Posterior cingulate gyrus (tissue), 11 donors: ENCODE measurements around the gene NCKAP5.
"Not testable (repeated sequence)": the region's sequence is repeated elsewhere in the genome, so short reads cannot be mapped to it uniquely, and the experiment has no call there.

Experiments
- DNase-seq, 10 donors: peaks; one replicate each; pipeline versions ENCODE4 v3.0.0 to v3.0.0-alpha.2; 2020 to 2021; ENCODE audit warnings: mixed read lengths in 3 of 10
- intact Hi-C: fragments of 100-400 bp; cut with DNase I; formaldehyde crosslinking; loops from one replicate; pipeline ENCODE4 v1.15.1; 2023

The NCKAP5 gene

GRCh38 chr2:133252780-133253355, 315.4 kb downstream of the NCKAP5 start:
- intact Hi-C loops = no loop called here
- no peak for DNase-seq

DNA sequence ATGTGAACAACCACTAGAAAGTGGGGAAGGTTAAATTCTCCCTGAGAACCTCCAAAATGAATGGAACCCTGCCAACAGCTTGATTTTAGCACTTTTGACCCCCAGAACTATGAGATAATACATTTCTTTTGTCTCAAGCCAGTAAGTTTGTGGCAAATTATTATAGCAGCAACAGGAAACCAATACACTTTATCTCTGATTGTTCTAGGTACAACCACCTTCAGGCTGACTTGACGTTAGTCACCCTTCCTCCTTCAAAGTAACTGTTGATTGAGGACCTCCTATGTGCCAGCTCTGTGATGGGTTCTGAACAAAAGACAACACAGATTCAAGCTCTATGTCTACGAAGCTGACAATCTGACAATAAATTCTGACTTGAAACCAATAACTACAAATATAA, 318.9 kb downstream of the NCKAP5 start:
- intact Hi-C loops = no loop called here
- DNase-seq = no peak

DNA sequence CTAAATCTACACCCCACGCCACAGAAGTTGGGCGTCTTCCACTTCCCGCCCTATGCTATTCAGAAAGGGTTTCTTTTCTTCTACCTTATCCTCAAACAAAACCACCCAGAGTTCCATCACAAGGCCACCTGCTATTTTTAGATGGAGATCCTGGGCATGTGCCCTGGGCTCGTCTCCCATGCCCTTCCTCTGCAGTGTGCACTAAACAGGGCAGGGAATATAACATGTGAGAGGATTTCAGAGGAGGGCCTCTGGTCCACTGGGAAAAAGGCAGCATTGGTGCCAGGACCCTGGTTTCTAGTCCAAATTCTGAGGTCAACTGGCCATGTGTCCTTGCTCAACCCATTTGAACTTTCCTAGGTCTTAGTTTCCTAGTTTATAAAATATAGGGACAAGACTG, 320.0 kb downstream of the NCKAP5 start:
- intact Hi-C loops = no loop called here
- DNase-seq = no peak

DNA sequence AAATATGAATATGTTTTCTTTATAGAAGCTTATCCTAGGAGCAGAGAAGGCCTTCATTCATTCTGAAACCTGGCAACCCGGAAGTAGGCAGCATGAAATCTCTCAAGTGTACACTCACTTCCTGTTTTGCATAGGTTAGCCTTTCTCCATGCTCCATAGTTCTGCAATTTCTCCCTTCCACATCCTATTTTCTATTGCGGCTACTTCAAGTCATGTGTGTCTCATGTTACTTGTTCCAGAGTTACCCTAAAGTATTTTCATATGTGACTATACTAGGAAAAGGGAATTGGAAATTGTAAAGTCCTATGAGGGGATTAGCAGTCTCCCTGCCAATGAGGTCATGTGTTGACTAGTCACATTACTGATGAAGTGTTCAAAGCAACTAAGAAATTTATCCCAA, 320.6 kb downstream of the NCKAP5 start:
- DNase-seq = no peak
- intact Hi-C loops = no loop called here

- no peak for DNase-seq
- intact Hi-C loops = no loop called here
Observed at GRCh38 chr2:133241224-133241571, 327.1 kb downstream of the NCKAP5 start.

- intact Hi-C loops = no loop called here
- no peak for DNase-seq
Observed at GRCh38 chr2:133240491-133241223, 327.6 kb downstream of the NCKAP5 start.

- intact Hi-C loops = no loop called here
- DNase-seq = no peak
Observed at GRCh38 chr2:133235968-133236367, 332.3 kb downstream of the NCKAP5 start.

- intact Hi-C loops = no loop called here
- no peak for DNase-seq
Observed at GRCh38 chr2:133232556-133232955, 335.7 kb downstream of the NCKAP5 start.

GRCh38 chr2:133231264-133231663, 337.0 kb downstream of the NCKAP5 start:
- intact Hi-C loops = no loop called here
- no peak for DNase-seq

- intact Hi-C loops = no loop called here
- DNase-seq = no peak
Observed at GRCh38 chr2:133229974-133230373, 338.3 kb downstream of the NCKAP5 start.

DNA sequence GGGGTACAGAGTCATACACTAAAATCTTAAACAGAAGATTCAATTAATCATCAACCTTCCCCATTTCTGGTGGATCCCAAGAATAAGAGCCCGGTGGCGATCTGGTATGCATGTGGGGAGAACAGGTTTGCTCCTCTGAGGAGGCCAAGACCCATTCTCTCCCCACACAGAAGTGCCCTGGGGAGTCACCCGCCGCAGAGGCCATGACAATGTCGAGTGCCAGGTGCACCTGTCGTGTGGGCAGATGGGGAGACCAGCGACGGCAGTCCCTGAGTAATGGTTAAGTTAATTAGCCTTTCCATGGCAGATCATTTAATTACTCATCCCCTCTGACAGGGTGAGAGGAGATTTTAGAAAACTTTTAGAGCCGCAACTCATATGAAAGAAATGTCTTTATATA, 345.0 kb downstream of the NCKAP5 start:
- no peak for DNase-seq

GRCh38 chr2:133221398-133221797, 346.9 kb downstream of the NCKAP5 start:
- intact Hi-C loops = no loop called here
- DNase-seq = no peak

More for the DNA sequence above, 345.0 kb downstream of the NCKAP5 start:
- intact Hi-C loops = no loop called here

GRCh38 chr2:133218204-133218603, 350.1 kb downstream of the NCKAP5 start:
- no peak for DNase-seq
- intact Hi-C loops = no loop called here

DNA sequence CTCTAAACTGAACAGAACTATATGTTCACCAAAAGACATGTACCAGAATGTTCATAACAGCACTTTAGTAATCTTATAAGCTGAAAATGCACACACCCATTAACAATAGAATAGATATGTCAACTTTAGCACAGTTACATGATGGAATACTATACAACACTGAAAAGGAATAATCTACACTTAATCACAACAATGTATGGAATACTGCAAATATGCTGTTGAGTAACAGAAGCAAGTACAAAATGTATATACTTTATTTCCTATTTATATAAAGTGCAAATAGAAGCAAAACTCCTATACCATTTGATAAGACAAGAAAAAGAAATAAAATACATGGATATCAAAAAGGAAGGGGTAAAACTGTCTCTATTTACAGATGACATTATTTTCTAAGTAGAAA, 352.8 kb downstream of the NCKAP5 start:
- DNase-seq = no peak
- intact Hi-C loops = no loop called here

DNA sequence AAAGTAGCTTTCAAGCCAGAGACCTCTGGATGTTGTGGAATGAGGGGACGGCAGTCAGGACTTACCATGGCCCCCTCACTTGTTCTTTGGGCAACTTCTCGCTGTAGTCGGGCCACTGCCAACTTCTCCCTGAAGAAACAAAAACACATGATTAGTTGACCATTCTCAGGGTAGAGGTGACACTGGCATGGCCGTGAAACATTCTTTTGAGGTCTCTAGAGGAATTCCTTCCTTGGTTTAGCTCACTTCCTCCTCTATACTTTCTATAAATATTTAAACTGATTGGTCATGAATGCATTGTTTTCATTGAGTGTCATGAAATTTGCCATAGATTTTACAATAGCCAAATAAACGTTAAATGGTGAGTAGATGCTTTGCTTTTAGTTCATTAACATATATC, 354.6 kb downstream of the NCKAP5 start:
- intact Hi-C loops = no loop called here
- no peak for DNase-seq

- DNase-seq = no peak
- intact Hi-C loops = no loop called here
Observed at GRCh38 chr2:133209325-133209724, 358.9 kb downstream of the NCKAP5 start.

GRCh38 chr2:133206666-133207065, 361.6 kb downstream of the NCKAP5 start:
- DNase-seq, intact Hi-C loops: not testable (repeated sequence)

GRCh38 chr2:133204421-133204820, 363.8 kb downstream of the NCKAP5 start:
- no peak for DNase-seq
- intact Hi-C loops = no loop called here

DNA sequence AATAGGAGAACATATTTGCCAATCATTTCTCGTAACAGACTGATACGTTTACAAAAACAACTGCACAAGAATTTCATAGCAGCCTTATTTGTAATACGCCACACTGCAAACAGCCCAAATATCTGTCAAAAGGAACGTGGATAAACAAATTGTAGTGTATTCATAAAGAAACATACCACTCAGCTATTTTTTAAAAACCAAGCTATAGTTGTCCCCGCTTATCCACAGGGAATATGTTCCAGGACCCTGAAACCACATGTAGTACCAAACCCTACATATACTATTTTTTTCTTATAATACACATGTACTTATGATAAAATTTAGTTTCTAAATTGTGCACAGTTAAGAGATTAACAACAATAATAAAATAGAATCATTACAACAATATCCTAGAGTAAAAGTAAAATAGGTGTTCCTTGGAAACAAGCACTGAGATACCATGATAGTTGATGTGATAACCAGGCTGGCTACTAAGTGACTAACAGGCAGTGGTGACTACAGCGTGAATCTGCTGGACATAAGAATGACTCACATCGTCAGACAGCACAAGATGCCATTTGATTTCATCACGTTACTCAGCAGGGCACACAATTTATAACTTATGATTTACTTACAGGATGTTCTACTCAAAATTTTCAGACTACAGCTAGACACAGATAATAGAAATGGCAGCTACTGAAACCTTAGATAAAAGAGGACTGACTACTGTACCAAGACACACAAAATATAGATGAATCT, 367.4 kb downstream of the NCKAP5 start:
- intact Hi-C loops = no loop called here
- no peak for DNase-seq

DNA sequence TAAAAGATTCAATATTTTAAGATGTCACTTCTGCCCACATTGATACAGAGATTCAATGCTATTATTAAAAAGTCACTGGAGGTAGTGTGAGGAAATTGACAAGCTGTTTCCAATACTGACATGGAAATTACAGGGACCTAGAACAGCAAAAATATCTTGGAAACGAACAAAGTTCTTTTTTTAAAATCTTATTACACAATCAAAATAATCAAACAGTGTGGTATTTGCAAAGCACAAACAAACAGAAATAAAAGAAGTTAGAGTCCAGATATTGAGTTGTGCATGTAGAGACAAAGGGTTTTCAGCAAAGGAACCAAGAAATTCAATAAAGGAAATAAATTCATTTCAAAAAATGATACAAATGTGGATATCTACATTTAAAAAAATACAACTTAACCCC, 369.6 kb downstream of the NCKAP5 start:
- no peak for DNase-seq
- intact Hi-C loops = no loop called here

- no peak for DNase-seq
- intact Hi-C loops = no loop called here
Observed at GRCh38 chr2:133197156-133197555, 371.1 kb downstream of the NCKAP5 start.

- intact Hi-C loops = no loop called here
- DNase-seq = no peak
Observed at GRCh38 chr2:133194777-133195335, 373.4 kb downstream of the NCKAP5 start.
